GM23338 (cell line): ENCODE results near the gene FBXW10B.

Experiments
- CREB1 ChIP-seq: fragments of 250-450 bp; sonication (Bioruptor Pico); IDR thresholded peaks from 2 replicates; pipeline ENCODE4 v1.5.0; 2020; ENCODE audit warnings: low read depth, mild to moderate bottlenecking, moderate library complexity
- ETS1 ChIP-seq: IDR thresholded peaks from 2 replicates; pipeline ENCODE4 v1.6.1; 2016; ENCODE audit warnings: antibody characterized with exemption
- EZH2 ChIP-seq: fragments of 200-600 bp; sonication (generic); IDR thresholded peaks from one replicate; pipeline ENCODE4 v1.8.0; 2017; ENCODE audit warnings: antibody characterized with exemption, mild to moderate bottlenecking, low read depth; ENCODE audit not compliant: unreplicated experiment
- EZH2phosphoT487 ChIP-seq: fragments of 200-600 bp; sonication (generic); IDR thresholded peaks from one replicate; pipeline ENCODE4 v1.8.1; 2018; ENCODE audit warnings: antibody characterized with exemption; ENCODE audit not compliant: unreplicated experiment
- JUNB ChIP-seq: IDR thresholded peaks from one replicate; pipeline ENCODE4 v1.6.1; 2016; ENCODE audit warnings: antibody characterized with exemption; ENCODE audit not compliant: unreplicated experiment
- NANOG ChIP-seq: IDR thresholded peaks from 2 replicates; pipeline ENCODE4 v1.6.1; 2016; ENCODE audit warnings: antibody characterized with exemption, borderline replicate concordance
- POLR2AphosphoS5 ChIP-seq: IDR thresholded peaks from 2 replicates; pipeline ENCODE4 v1.6.1; 2016; ENCODE audit warnings: antibody characterized with exemption, low read depth
- STAT1 ChIP-seq: IDR thresholded peaks from one replicate; pipeline ENCODE4 v1.6.1; 2016; ENCODE audit warnings: antibody characterized with exemption; ENCODE audit not compliant: unreplicated experiment
- ZNF114 ChIP-seq: fragments of 250-450 bp; sonication (Bioruptor Pico); IDR thresholded peaks from 2 replicates; pipeline ENCODE4 v1.5.0; 2020; ENCODE audit warnings: mild to moderate bottlenecking, moderate library complexity
- ZNF331 ChIP-seq: fragments of 250-450 bp; sonication (Bioruptor Pico); IDR thresholded peaks from 2 replicates; pipeline ENCODE4 v1.5.0; 2020; ENCODE audit warnings: low read depth, mild to moderate bottlenecking, moderate library complexity
- TF ChIP-seq, protein P1 (sequence below), 2 experiments: fragments of 200-600 bp in 1 of 2; sonication (generic) in 1 of 2; conservative IDR thresholded peaks; 2 replicates each; pipeline versions ENCODE4 v1.5.1 to v1.6.1; 2016 to 2017; ENCODE audit warnings: antibody characterized with exemption in 2 of 2, low read depth in 2 of 2, mild to moderate bottlenecking in 2 of 2, moderate library complexity in 1 of 2
- TF ChIP-seq, protein P2 (sequence below): IDR thresholded peaks from one replicate; pipeline ENCODE4 v1.6.1; 2018; ENCODE audit warnings: antibody characterized with exemption; ENCODE audit not compliant: unreplicated experiment
- TF ChIP-seq, protein P3 (sequence below): fragments of 250-450 bp; sonication (Bioruptor Pico); IDR thresholded peaks from 2 replicates; pipeline ENCODE4 v1.5.0; 2020; ENCODE audit warnings: mild to moderate bottlenecking, moderate library complexity

DNA sequence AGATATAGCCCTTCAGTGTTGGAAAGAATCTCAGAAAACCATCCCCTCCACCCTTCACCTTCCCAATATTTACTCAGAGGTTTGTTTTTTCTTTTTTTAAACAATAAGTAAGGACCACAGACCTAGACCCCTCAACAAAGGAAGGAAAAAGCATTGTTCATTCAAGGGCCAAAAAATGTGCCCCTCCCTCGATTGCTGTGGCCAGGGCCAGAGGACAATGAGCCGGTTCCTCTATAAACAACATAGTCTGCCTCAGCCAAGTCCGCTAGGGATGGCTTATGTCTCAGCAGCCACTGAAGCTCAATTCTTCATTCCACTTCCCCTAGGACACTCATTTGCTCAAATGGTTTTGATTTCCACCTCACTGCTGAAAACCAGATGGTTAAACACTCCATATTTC, 40.6 kb upstream of the FBXW10B start:
- TF ChIP-seq, protein P1, sequence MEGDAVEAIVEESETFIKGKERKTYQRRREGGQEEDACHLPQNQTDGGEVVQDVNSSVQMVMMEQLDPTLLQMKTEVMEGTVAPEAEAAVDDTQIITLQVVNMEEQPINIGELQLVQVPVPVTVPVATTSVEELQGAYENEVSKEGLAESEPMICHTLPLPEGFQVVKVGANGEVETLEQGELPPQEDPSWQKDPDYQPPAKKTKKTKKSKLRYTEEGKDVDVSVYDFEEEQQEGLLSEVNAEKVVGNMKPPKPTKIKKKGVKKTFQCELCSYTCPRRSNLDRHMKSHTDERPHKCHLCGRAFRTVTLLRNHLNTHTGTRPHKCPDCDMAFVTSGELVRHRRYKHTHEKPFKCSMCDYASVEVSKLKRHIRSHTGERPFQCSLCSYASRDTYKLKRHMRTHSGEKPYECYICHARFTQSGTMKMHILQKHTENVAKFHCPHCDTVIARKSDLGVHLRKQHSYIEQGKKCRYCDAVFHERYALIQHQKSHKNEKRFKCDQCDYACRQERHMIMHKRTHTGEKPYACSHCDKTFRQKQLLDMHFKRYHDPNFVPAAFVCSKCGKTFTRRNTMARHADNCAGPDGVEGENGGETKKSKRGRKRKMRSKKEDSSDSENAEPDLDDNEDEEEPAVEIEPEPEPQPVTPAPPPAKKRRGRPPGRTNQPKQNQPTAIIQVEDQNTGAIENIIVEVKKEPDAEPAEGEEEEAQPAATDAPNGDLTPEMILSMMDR (conservative IDR thresholded peaks at IDR 0.05; ENCODE audit: low read depth in 2 of 2) = no peak
- TF ChIP-seq EZH2 (no peak), JUNB (no peak), EZH2phosphoT487 (no peak), POLR2AphosphoS5 (no peak), NANOG (no peak), CREB1 (no peak), ETS1 (no peak), STAT1 (no peak), ZNF114 (CRISPR knock-in tag) (no peak), ZNF331 (CRISPR knock-in tag) (no peak)
- TF ChIP-seq, protein P2, sequence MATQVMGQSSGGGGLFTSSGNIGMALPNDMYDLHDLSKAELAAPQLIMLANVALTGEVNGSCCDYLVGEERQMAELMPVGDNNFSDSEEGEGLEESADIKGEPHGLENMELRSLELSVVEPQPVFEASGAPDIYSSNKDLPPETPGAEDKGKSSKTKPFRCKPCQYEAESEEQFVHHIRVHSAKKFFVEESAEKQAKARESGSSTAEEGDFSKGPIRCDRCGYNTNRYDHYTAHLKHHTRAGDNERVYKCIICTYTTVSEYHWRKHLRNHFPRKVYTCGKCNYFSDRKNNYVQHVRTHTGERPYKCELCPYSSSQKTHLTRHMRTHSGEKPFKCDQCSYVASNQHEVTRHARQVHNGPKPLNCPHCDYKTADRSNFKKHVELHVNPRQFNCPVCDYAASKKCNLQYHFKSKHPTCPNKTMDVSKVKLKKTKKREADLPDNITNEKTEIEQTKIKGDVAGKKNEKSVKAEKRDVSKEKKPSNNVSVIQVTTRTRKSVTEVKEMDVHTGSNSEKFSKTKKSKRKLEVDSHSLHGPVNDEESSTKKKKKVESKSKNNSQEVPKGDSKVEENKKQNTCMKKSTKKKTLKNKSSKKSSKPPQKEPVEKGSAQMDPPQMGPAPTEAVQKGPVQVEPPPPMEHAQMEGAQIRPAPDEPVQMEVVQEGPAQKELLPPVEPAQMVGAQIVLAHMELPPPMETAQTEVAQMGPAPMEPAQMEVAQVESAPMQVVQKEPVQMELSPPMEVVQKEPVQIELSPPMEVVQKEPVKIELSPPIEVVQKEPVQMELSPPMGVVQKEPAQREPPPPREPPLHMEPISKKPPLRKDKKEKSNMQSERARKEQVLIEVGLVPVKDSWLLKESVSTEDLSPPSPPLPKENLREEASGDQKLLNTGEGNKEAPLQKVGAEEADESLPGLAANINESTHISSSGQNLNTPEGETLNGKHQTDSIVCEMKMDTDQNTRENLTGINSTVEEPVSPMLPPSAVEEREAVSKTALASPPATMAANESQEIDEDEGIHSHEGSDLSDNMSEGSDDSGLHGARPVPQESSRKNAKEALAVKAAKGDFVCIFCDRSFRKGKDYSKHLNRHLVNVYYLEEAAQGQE = no peak
- TF ChIP-seq, protein P3, sequence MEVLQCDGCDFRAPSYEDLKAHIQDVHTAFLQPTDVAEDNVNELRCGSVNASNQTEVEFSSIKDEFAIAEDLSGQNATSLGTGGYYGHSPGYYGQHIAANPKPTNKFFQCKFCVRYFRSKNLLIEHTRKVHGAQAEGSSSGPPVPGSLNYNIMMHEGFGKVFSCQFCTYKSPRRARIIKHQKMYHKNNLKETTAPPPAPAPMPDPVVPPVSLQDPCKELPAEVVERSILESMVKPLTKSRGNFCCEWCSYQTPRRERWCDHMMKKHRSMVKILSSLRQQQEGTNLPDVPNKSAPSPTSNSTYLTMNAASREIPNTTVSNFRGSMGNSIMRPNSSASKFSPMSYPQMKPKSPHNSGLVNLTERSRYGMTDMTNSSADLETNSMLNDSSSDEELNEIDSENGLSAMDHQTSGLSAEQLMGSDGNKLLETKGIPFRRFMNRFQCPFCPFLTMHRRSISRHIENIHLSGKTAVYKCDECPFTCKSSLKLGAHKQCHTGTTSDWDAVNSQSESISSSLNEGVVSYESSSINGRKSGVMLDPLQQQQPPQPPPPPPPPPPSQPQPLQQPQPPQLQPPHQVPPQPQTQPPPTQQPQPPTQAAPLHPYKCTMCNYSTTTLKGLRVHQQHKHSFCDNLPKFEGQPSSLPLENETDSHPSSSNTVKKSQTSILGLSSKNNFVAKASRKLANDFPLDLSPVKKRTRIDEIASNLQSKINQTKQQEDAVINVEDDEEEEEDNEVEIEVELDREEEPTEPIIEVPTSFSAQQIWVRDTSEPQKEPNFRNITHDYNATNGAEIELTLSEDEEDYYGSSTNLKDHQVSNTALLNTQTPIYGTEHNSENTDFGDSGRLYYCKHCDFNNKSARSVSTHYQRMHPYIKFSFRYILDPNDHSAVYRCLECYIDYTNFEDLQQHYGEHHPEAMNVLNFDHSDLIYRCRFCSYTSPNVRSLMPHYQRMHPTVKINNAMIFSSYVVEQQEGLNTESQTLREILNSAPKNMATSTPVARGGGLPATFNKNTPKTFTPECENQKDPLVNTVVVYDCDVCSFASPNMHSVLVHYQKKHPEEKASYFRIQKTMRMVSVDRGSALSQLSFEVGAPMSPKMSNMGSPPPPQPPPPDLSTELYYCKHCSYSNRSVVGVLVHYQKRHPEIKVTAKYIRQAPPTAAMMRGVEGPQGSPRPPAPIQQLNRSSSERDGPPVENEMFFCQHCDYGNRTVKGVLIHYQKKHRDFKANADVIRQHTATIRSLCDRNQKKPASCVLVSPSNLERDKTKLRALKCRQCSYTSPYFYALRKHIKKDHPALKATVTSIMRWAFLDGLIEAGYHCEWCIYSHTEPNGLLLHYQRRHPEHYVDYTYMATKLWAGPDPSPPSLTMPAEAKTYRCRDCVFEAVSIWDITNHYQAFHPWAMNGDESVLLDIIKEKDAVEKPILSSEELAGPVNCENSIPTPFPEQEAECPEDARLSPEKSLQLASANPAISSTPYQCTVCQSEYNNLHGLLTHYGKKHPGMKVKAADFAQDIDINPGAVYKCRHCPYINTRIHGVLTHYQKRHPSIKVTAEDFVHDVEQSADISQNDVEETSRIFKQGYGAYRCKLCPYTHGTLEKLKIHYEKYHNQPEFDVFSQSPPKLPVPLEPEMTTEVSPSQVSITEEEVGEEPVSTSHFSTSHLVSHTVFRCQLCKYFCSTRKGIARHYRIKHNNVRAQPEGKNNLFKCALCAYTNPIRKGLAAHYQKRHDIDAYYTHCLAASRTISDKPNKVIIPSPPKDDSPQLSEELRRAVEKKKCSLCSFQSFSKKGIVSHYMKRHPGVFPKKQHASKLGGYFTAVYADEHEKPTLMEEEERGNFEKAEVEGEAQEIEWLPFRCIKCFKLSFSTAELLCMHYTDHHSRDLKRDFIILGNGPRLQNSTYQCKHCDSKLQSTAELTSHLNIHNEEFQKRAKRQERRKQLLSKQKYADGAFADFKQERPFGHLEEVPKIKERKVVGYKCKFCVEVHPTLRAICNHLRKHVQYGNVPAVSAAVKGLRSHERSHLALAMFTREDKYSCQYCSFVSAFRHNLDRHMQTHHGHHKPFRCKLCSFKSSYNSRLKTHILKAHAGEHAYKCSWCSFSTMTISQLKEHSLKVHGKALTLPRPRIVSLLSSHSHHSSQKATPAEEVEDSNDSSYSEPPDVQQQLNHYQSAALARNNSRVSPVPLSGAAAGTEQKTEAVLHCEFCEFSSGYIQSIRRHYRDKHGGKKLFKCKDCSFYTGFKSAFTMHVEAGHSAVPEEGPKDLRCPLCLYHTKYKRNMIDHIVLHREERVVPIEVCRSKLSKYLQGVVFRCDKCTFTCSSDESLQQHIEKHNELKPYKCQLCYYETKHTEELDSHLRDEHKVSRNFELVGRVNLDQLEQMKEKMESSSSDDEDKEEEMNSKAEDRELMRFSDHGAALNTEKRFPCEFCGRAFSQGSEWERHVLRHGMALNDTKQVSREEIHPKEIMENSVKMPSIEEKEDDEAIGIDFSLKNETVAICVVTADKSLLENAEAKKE = no peak
